ENCODE data around the gene RAET1E. TPM values are rescaled to one million over a fixed set of nuclear protein-coding genes. Genes with fewer than 3 reads are reported as not detected.

Gene RAET1E
- total and polyA plus RNA-seq, 12 donors = 0.15 to 1.4 (median 0.41) TPM; not detected in 3

DNA sequence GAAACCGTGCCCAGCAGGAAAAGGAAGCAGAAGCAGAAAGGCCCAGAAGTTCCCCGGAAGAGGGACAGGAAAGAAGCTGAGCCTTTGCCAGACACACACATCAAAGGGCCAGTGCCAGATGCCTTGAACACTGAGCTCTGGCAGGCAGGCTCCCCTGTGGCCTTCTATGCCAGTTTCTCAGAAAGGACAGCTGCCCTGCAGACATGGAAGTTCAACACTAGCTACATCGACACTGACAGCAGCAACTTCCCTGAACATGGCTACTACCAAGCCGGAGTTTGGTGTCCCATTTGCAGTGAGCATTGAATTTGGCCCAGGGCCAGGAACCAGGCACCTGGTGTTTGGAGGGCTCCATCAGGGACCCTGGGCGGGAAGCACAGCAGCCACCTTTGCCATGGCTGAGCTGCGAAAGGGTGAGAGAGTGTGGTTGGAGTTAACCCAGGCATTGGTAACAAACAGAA lies 8.0 kb upstream of the RAET1E start:
- Histone ChIP-seq H3K9me3 (peaks cover 0 to 14% (median 0%) of the 10 kb centered on the region in 11 donors), H3K27ac (no peak overlapping the region), H3K4me1 (peaks cover 0 to 13% (median 9%) of the 10 kb centered on the region in 9 donors), H3K27me3 (no peaks in the 10 kb centered on the region), H3K36me3 (no peaks in the 10 kb centered on the region), H3K4me3 (no peak overlapping the region)
- intact Hi-C loops (cut with DNase I) = no loop called here
- DNase-seq (no peak), ATAC-seq (peak in 5 of 8 donors; percentile 22 to 61 (median 41))
- TF ChIP-seq, protein P1, sequence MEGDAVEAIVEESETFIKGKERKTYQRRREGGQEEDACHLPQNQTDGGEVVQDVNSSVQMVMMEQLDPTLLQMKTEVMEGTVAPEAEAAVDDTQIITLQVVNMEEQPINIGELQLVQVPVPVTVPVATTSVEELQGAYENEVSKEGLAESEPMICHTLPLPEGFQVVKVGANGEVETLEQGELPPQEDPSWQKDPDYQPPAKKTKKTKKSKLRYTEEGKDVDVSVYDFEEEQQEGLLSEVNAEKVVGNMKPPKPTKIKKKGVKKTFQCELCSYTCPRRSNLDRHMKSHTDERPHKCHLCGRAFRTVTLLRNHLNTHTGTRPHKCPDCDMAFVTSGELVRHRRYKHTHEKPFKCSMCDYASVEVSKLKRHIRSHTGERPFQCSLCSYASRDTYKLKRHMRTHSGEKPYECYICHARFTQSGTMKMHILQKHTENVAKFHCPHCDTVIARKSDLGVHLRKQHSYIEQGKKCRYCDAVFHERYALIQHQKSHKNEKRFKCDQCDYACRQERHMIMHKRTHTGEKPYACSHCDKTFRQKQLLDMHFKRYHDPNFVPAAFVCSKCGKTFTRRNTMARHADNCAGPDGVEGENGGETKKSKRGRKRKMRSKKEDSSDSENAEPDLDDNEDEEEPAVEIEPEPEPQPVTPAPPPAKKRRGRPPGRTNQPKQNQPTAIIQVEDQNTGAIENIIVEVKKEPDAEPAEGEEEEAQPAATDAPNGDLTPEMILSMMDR (IDR thresholded peaks at IDR 0.05) = no peak
- 61 to 78% methylated on average over 6 of the region's 6 CpGs for WGBS, 2 donors

DNA sequence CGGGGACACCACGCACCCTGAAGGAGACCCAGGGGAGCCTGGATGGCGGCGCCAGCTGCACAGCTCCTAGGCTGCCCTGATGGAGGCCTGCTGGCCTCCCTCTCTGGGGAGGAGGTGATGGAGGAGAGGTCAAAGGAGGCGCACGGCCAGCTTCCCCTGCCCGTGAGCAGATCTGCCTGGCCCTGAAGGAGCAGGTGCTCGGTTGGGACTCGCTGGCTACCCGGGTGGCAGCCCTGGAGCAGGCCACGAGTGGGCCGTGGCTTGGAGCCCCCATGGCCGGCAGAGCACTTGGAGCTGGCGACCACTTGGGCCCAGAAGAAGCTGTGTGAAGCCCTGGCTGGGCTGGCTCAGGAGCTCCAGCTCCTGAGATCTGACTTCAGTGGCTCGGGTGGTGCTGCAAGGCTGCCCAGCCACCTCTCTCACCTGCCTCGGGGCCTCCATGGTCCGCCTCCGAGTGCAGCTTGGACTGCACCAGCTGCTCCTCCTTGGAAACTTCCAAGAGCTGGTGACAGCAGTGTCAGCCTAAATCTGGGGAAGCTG lies 7.5 kb upstream of the RAET1E start:
- Histone ChIP-seq H3K4me1 (peaks cover 0 to 13% (median 9%) of the 10 kb centered on the region in 9 donors), H3K27ac (no peak overlapping the region), H3K4me3 (no peak overlapping the region), H3K9me3 (peaks cover 0 to 14% (median 0%) of the 10 kb centered on the region in 11 donors), H3K36me3 (no peaks in the 10 kb centered on the region), H3K27me3 (no peaks in the 10 kb centered on the region)
- TF ChIP-seq, protein P1 (IDR thresholded peaks at IDR 0.05) = no peak
- peak in 4 of 8 donors; percentile 20 to 50 (median 26) for ATAC-seq
- 86 to 90% methylated on average over 18 of the region's 18 CpGs for WGBS, 2 donors
- no peak for DNase-seq
- intact Hi-C loops (cut with DNase I) = no loop called here

DNA sequence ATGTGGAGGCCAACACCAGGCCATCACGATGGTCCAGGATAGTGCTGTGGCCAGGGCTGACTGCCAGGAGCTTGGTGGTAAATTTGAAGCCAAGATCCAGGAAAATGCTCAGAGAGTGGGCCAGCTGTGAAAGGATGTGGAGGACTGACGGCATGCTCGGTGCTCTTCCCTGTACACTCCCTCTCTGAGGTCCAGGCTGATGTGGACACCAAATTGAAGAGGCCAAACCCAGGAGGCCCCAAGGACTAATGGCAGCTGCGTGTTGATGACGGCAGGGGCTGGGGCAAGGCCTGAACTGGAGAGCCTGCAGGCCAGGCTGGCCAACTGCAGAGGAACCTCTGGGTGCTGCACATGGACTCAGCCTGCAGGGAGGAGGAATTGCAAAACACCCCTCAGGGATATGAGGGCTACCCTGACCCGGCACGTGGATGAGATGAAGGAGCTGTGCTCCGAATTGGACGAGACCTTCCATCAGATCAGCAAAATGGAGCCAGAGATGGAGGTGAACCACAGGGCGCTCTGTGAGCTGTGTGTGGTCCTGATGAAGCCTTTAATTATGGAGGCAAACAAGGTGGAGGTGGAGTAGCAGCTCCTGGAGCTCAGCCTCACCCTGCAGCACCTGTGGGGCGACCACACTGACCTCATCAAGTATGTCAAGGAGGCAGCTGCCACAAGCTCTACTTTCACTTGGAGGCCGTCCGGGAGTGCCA lies 6.9 kb upstream of the RAET1E start:
- ATAC-seq = peak in 3 of 8 donors; percentile 45 to 54 (median 53)
- 89 to 91% methylated on average over 13 of the region's 13 CpGs for WGBS, 2 donors

DNA sequence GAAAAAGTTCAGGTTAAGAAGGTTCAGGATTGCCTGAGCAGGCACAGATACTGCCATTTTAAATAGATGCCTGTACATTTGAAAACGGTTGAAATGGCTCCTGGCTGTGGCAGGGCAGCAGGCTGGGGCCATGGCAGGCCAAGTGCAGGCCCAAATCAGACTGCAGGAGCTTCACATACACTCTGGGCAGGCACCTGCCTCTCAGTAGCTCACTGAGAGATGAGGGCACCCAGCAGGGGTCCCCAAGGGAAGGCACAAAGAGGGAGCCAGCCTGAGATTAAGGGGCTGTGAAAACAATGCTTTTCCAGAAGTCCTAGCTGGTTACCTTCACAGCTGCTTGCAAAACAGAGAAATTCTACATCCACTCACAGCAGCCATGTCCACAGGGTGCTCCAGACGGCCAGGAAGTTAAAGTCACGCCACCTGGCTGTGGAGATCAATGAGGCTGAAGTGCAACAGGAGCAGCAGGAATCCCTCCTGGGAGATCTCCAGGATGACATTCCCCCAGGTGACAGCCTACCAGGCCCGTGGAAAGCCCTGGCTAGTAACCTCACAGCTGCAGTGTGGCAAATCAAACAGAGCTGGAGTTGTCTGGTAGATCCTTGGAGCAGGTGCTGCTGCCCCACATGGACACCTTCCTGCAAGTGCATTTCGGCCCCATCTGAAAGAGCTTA lies 6.2 kb upstream of the RAET1E start:
- no peak for DNase-seq
- TF ChIP-seq, protein P1 (IDR thresholded peaks at IDR 0.05) = no peak
- 77 to 83% methylated on average over 5 of the region's 5 CpGs for WGBS, 2 donors

More for the DNA sequence above, 6.9 kb upstream of the RAET1E start:
- Histone ChIP-seq H3K27ac (no peak overlapping the region), H3K4me3 (no peak overlapping the region), H3K9me3 (peaks cover 0 to 14% (median 0%) of the 10 kb centered on the region in 11 donors), H3K36me3 (no peaks in the 10 kb centered on the region), H3K4me1 (peaks cover 0 to 13% (median 9%) of the 10 kb centered on the region in 9 donors), H3K27me3 (no peaks in the 10 kb centered on the region)
- DNase-seq = no peak
- TF ChIP-seq, protein P1 (IDR thresholded peaks at IDR 0.05) = no peak
- intact Hi-C loops (cut with DNase I) = no loop called here

More for the DNA sequence above, 6.2 kb upstream of the RAET1E start:
- Histone ChIP-seq H3K4me3 (no peak overlapping the region), H3K36me3 (no peaks in the 10 kb centered on the region), H3K9me3 (peaks cover 0 to 13% (median 0%) of the 10 kb centered on the region in 11 donors), H3K27ac (no peak overlapping the region), H3K27me3 (no peaks in the 10 kb centered on the region), H3K4me1 (peaks cover 0 to 13% (median 9%) of the 10 kb centered on the region in 9 donors)
- intact Hi-C loops (cut with DNase I) = no loop called here
- ATAC-seq = no peak

Data from heart right ventricle (tissue), 16 donors.